ENCODE data around the gene DISP2. TPM values are rescaled to one million over a fixed set of nuclear protein-coding genes. Genes with fewer than 3 reads are reported as not detected.
A peak's percentile ranks its signal among the peaks of the same experiment; 100 is the strongest.

DISP2 gene
- total RNA-seq, 2 donors from 2014 or later, result 0.21 to 0.54 TPM

GRCh38 chr15:40339621-40339945 lies 18.4 kb upstream of the DISP2 start:
- Histone ChIP-seq H3K36me3 (no peaks in the 10 kb centered on the region), H3K9me3 (no peaks in the 10 kb centered on the region), H3K27me3 (replicated peaks; ENCODE audit: insufficient read depth) (no peaks in the 10 kb centered on the region), H3K4me1 (ENCODE audit: control insufficient read depth in 1 of 2, low read depth in 2 of 2) (peaks cover 77 to 98% of the 10 kb centered on the region in 2 donors), H3K4me3 (peak overlapping the region; percentile 67), H3K27ac (peak overlapping the region; percentile 93 to 99)
- DNase-seq (ENCODE audit: low spot score) (no peak), ATAC-seq (ENCODE audit: insufficient number of reproducible peaks, low FRiP score, low read depth) (no peak)
- TF ChIP-seq CTCF (IDR thresholded peaks at IDR 0.05), result no peak

- H3K27me3 ChIP-seq (replicated peaks; ENCODE audit: insufficient read depth), result no peaks in the 10 kb centered on the region
- peak overlapping the region; percentile 67 for H3K4me3 ChIP-seq
- no peaks in the 10 kb centered on the region for H3K36me3 ChIP-seq
- no peaks in the 10 kb centered on the region for H3K9me3 ChIP-seq
- TF ChIP-seq CTCF (IDR thresholded peaks at IDR 0.05), result peak; percentile 25
- H3K4me1 ChIP-seq (ENCODE audit: control insufficient read depth in 1 of 2, low read depth in 2 of 2), result peaks cover 77 to 97% of the 10 kb centered on the region in 2 donors
- peak overlapping the region; percentile 93 to 99 for H3K27ac ChIP-seq
- peak; percentile 63 for DNase-seq (ENCODE audit: low spot score)
- ATAC-seq (ENCODE audit: insufficient number of reproducible peaks, low FRiP score, low read depth), result peak; percentile 40
These were observed 17.8 kb upstream of the DISP2 start for GRCh38 chr15:40340038-40340739.

GRCh38 chr15:40340740-40341400 lies 17.1 kb upstream of the DISP2 start, which contains the start of gene CCDC9B:
Gene CCDC9B, minus strand, starts transcription at chr15:40340939. Its CDS starts 120 bp downstream, at chr15:40340819.
- peak; percentile 45 for ATAC-seq (ENCODE audit: insufficient number of reproducible peaks, low FRiP score, low read depth)

GRCh38 chr15:40342416-40343320 lies 15.4 kb upstream of the DISP2 start:
- ATAC-seq (ENCODE audit: insufficient number of reproducible peaks, low FRiP score, low read depth) (no peak), DNase-seq (ENCODE audit: low spot score) (no peak)
- Histone ChIP-seq H3K27ac (peak overlapping the region; percentile 93 to 99), H3K36me3 (no peaks in the 10 kb centered on the region), H3K9me3 (no peaks in the 10 kb centered on the region), H3K27me3 (replicated peaks; ENCODE audit: insufficient read depth) (no peaks in the 10 kb centered on the region), H3K4me1 (ENCODE audit: control insufficient read depth in 1 of 2, low read depth in 2 of 2) (peaks cover 56 to 72% of the 10 kb centered on the region in 2 donors), H3K4me3 (no peak overlapping the region)
- TF ChIP-seq CTCF (IDR thresholded peaks at IDR 0.05), result no peak

More at GRCh38 chr15:40340740-40341400, 17.1 kb upstream of the DISP2 start, which contains the start of gene CCDC9B:
- Histone ChIP-seq H3K9me3 (no peaks in the 10 kb centered on the region), H3K4me1 (ENCODE audit: control insufficient read depth in 1 of 2, low read depth in 2 of 2) (peaks cover 73 to 90% of the 10 kb centered on the region in 2 donors), H3K36me3 (no peaks in the 10 kb centered on the region), H3K4me3 (peak within 1 kb of the TSS; percentile 67), H3K27me3 (replicated peaks; ENCODE audit: insufficient read depth) (no peaks in the 10 kb centered on the region), H3K27ac (peak within 1 kb of the TSS; percentile 93 to 99)
- peak; percentile 83 for DNase-seq (ENCODE audit: low spot score)
- peak; percentile 6 for TF ChIP-seq CTCF (IDR thresholded peaks at IDR 0.05)

Data from thoracic aorta (tissue), 2 donors.